Nephron (organoid): ENCODE data around the gene TRMT11.

ENCODE experiments used
- H3K27ac Mint-ChIP-seq, 3 experiments: 2 replicates each; pipeline ENCODE4 v1.8.0; 2020; ENCODE audit warnings: mixed read lengths in 3 of 3, mild to moderate bottlenecking in 2 of 3, moderate library complexity in 1 of 3
- H3K27me3 Mint-ChIP-seq: 2 replicates; pipeline ENCODE4 v1.8.0; 2021; ENCODE audit warnings: low read depth, mild to moderate bottlenecking, moderate library complexity, mixed read lengths
- H3K36me3 Mint-ChIP-seq: 2 replicates; pipeline ENCODE4 v1.8.0; 2020; ENCODE audit warnings: low read depth, mixed read lengths
- H3K4me1 Mint-ChIP-seq: 2 replicates; pipeline ENCODE4 v1.8.0; 2020; ENCODE audit warnings: mixed read lengths
- H3K4me3 Mint-ChIP-seq, 3 experiments: 2 replicates each; pipeline ENCODE4 v1.8.0; 2020; ENCODE audit warnings: mild to moderate bottlenecking in 3 of 3, mixed read lengths in 3 of 3, moderate library complexity in 2 of 3
- H3K9me3 Mint-ChIP-seq: 2 replicates; pipeline ENCODE4 v1.8.0; 2020; ENCODE audit warnings: mixed read lengths
- CTCF ChIP-seq, 3 experiments: fragments of 200-600 bp; sonication (generic); IDR thresholded peaks; one replicate each; pipeline ENCODE4 v1.5.0; 2021; ENCODE audit warnings: antibody characterized with exemption in 3 of 3; ENCODE audit not compliant: unreplicated experiment in 3 of 3

Gene TRMT11

DNA sequence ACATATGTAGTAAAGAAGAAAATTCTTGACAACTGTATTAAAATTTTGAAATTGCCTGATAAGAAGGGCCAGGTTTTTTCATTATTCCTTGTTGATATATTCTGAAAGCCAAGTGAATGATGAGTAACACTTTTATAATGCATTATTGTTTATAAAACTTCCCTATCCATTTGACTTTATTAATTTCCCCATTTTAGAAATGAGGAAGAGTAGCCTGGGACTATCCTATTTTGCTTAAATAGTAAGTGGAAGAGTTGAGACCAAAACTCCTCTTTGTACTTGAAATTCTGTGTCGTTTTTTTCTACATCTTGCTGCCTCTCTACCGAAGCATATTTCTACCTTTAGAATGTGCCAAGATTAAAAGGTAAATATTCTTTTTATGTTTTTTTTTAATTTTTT, 39.7 kb downstream of the TRMT11 start:
- Mint-ChIP-seq H3K27ac (peak overlapping the region in 1 of 3 experiments; percentile 25), H3K4me3 (no peak overlapping the region), H3K36me3 (peaks cover 66% of the 10 kb centered on the region), H3K9me3 (no peaks in the 10 kb centered on the region), H3K4me1 (no peaks in the 10 kb centered on the region), H3K27me3 (no peaks in the 10 kb centered on the region)
- TF ChIP-seq CTCF (IDR thresholded peaks at IDR 0.05; ENCODE audit: unreplicated experiment in 3 of 3), result no peak

DNA sequence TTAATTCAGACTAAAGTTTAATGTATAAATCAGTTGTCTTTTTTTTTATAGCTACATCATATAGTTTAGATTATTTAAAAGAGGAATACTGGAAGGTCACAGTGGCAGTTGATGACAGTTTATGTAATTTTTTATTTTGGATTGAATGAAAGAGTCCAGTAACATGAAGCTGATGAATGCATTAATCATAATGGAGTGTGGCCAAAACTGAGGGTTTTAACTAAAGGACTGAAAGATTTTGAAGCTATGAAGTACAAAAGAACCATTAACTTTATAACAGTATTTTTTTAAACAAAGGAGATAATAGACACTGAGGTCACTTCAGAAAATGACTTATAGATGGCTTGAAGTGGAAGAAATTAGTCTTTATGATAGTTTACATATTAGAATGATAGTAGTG, 41.3 kb downstream of the TRMT11 start:
- peaks cover 52% of the 10 kb centered on the region for H3K36me3 Mint-ChIP-seq
- H3K27me3 Mint-ChIP-seq, result no peaks in the 10 kb centered on the region
- H3K4me3 Mint-ChIP-seq, result no peak overlapping the region
- H3K4me1 Mint-ChIP-seq, result peaks cover 4% of the 10 kb centered on the region
- no peaks in the 10 kb centered on the region for H3K9me3 Mint-ChIP-seq
- TF ChIP-seq CTCF (IDR thresholded peaks at IDR 0.05; ENCODE audit: unreplicated experiment in 3 of 3), result no peak
- no peak overlapping the region for H3K27ac Mint-ChIP-seq

GRCh38 chr6:126030045-126030444, 43.7 kb downstream of the TRMT11 start:
- peaks cover 16% of the 10 kb centered on the region for H3K4me1 Mint-ChIP-seq
- TF ChIP-seq CTCF (IDR thresholded peaks at IDR 0.05; ENCODE audit: unreplicated experiment in 3 of 3), result no peak
- H3K4me3 Mint-ChIP-seq, result no peak overlapping the region
- no peaks in the 10 kb centered on the region for H3K9me3 Mint-ChIP-seq
- H3K36me3 Mint-ChIP-seq, result peaks cover 40% of the 10 kb centered on the region
- no peak overlapping the region for H3K27ac Mint-ChIP-seq
- H3K27me3 Mint-ChIP-seq, result no peaks in the 10 kb centered on the region

- Mint-ChIP-seq H3K27ac (peak overlapping the region; percentile 81 to 95 (median 91)), H3K9me3 (no peaks in the 10 kb centered on the region), H3K4me3 (no peak overlapping the region), H3K27me3 (no peaks in the 10 kb centered on the region), H3K4me1 (peaks cover 22% of the 10 kb centered on the region), H3K36me3 (peaks cover 47% of the 10 kb centered on the region)
- peak; percentile 57 to 68 (median 65) for TF ChIP-seq CTCF (IDR thresholded peaks at IDR 0.05; ENCODE audit: unreplicated experiment in 3 of 3)
These were observed 47.4 kb downstream of the TRMT11 start for GRCh38 chr6:126033696-126034095.

DNA sequence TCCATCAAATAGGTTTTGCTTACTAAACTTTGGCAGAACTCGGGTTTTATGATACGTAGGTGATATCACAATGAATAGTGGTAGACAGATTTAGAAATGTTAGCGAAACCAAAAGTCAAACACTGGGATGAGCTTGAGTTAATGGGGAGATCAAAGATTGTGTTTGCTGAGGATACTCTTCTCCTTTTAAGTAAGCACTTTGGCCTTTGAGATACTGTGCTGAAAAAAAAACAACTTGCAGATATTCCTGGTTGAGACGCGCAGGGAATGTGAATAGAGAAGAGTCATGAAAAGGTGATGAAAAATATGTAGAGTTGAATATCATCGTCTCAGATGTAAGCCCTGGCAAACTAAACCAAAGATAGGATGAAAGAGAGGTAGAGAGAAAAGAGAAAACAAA, 48.3 kb downstream of the TRMT11 start:
- no peaks in the 10 kb centered on the region for H3K9me3 Mint-ChIP-seq
- peaks cover 24% of the 10 kb centered on the region for H3K4me1 Mint-ChIP-seq
- no peak overlapping the region for H3K4me3 Mint-ChIP-seq
- H3K27ac Mint-ChIP-seq, result no peak overlapping the region
- TF ChIP-seq CTCF (IDR thresholded peaks at IDR 0.05; ENCODE audit: unreplicated experiment in 3 of 3), result no peak
- H3K27me3 Mint-ChIP-seq, result no peaks in the 10 kb centered on the region
- H3K36me3 Mint-ChIP-seq, result peaks cover 44% of the 10 kb centered on the region

DNA sequence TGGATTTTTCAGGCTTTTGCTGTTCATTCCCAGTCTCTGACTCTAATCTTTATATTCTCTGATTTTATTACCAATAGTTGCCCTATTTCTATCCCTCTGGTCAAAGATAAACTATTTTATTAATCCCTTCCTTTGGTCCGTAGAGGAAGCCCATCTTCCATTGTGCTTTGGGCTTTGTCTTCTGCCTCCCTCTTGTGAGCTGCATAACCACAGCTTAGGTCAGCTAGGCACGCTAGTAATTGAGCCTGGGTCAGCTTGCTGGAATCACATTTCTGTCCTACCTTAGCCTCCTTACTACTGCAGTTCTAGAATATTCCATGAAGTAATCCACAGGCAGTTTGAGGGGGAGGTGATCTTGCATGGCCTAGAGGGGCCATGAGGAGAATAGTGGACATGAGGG, 49.4 kb downstream of the TRMT11 start:
- Mint-ChIP-seq H3K4me3 (no peak overlapping the region), H3K27me3 (no peaks in the 10 kb centered on the region), H3K27ac (peak overlapping the region in 1 of 3 experiments; percentile 16), H3K4me1 (peaks cover 28% of the 10 kb centered on the region), H3K36me3 (peaks cover 41% of the 10 kb centered on the region), H3K9me3 (no peaks in the 10 kb centered on the region)
- TF ChIP-seq CTCF (IDR thresholded peaks at IDR 0.05; ENCODE audit: unreplicated experiment in 3 of 3), result no peak
